ENCODE data around the gene NUDT2.
A peak's percentile ranks its signal among the peaks of the same experiment; 100 is the strongest.

The NUDT2 gene

GRCh38 chr9:34370970-34371880 lies 41.9 kb downstream of the NUDT2 start:
- H3K27ac ChIP-seq (ENCODE audit: low read depth, low read length): no peak overlapping the region
- no peaks in the 10 kb centered on the region for H3K79me2 ChIP-seq (ENCODE audit: control insufficient read depth, insufficient read depth, low read length, unreplicated experiment)
- no peaks in the 10 kb centered on the region for H3K4me1 ChIP-seq (ENCODE audit: control insufficient read depth, insufficient read depth, low read length, unreplicated experiment)
- H3K4me3 ChIP-seq (ENCODE audit: low read depth, low read length): no peak overlapping the region
- H3K27me3 ChIP-seq (ENCODE audit: insufficient read depth, low read length): peaks cover 7% of the 10 kb centered on the region; the same call in 1 of the 2 replicates
- no peak overlapping the region for H2AFZ ChIP-seq (ENCODE audit: low read length, unreplicated experiment)
- no peaks in the 10 kb centered on the region for H3K36me3 ChIP-seq (ENCODE audit: insufficient read depth, low read length)

- no peak overlapping the region for H2AFZ ChIP-seq (ENCODE audit: low read length, unreplicated experiment)
- H3K27me3 ChIP-seq (ENCODE audit: insufficient read depth, low read length): peaks cover 7% of the 10 kb centered on the region; the same call in 1 of the 2 replicates
- H3K27ac ChIP-seq (ENCODE audit: low read depth, low read length): no peak overlapping the region
- H3K4me1 ChIP-seq (ENCODE audit: control insufficient read depth, insufficient read depth, low read length, unreplicated experiment): no peaks in the 10 kb centered on the region
- no peaks in the 10 kb centered on the region for H3K79me2 ChIP-seq (ENCODE audit: control insufficient read depth, insufficient read depth, low read length, unreplicated experiment)
- no peaks in the 10 kb centered on the region for H3K36me3 ChIP-seq (ENCODE audit: insufficient read depth, low read length)
- H3K4me3 ChIP-seq (ENCODE audit: low read depth, low read length): no peak overlapping the region
Observed at GRCh38 chr9:34371886-34372466, 42.6 kb downstream of the NUDT2 start.

- peaks cover 7% of the 10 kb centered on the region; the same call in 1 of the 2 replicates for H3K27me3 ChIP-seq (ENCODE audit: insufficient read depth, low read length)
- no peaks in the 10 kb centered on the region for H3K79me2 ChIP-seq (ENCODE audit: control insufficient read depth, insufficient read depth, low read length, unreplicated experiment)
- no peaks in the 10 kb centered on the region for H3K36me3 ChIP-seq (ENCODE audit: insufficient read depth, low read length)
- H3K4me3 ChIP-seq (ENCODE audit: low read depth, low read length): no peak overlapping the region
- no peak overlapping the region for H3K27ac ChIP-seq (ENCODE audit: low read depth, low read length)
- no peaks in the 10 kb centered on the region for H3K4me1 ChIP-seq (ENCODE audit: control insufficient read depth, insufficient read depth, low read length, unreplicated experiment)
- H2AFZ ChIP-seq (ENCODE audit: low read length, unreplicated experiment): no peak overlapping the region
Observed at GRCh38 chr9:34372467-34373011, 43.2 kb downstream of the NUDT2 start.

- Histone ChIP-seq H3K4me1 (ENCODE audit: control insufficient read depth, insufficient read depth, low read length, unreplicated experiment) (no peaks in the 10 kb centered on the region), H3K27ac (ENCODE audit: low read depth, low read length) (no peak overlapping the region), H3K79me2 (ENCODE audit: control insufficient read depth, insufficient read depth, low read length, unreplicated experiment) (no peaks in the 10 kb centered on the region), H2AFZ (ENCODE audit: low read length, unreplicated experiment) (no peak overlapping the region), H3K36me3 (ENCODE audit: insufficient read depth, low read length) (no peaks in the 10 kb centered on the region), H3K4me3 (ENCODE audit: low read depth, low read length) (no peak overlapping the region), H3K27me3 (ENCODE audit: insufficient read depth, low read length) (peaks cover 7% of the 10 kb centered on the region; the same call in 1 of the 2 replicates)
Observed at GRCh38 chr9:34373749-34374148, 44.4 kb downstream of the NUDT2 start.

DNA sequence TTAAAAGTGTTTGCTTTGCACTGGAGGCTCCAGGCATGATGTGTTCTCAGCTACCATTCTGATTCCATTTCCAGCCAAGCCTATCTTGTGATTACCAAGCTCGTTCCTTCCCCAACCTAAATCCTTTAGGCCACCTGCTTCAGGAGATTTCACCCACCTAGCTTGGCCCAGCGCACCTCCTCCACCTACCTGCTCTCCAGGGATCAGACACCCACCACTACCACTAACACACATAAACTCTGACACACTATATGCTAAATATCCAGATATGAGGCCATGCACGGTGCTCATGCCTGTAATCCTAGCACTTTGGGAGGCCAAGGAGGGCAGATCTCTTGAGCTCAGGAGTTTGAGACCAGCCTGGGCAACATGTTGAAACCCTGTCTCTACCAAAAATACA lies 45.0 kb downstream of the NUDT2 start:
- no peak overlapping the region for H2AFZ ChIP-seq (ENCODE audit: low read length, unreplicated experiment)
- no peak overlapping the region for H3K4me3 ChIP-seq (ENCODE audit: low read depth, low read length)
- no peak overlapping the region for H3K27ac ChIP-seq (ENCODE audit: low read depth, low read length)
- H3K79me2 ChIP-seq (ENCODE audit: control insufficient read depth, insufficient read depth, low read length, unreplicated experiment): no peaks in the 10 kb centered on the region
- H3K27me3 ChIP-seq (ENCODE audit: insufficient read depth, low read length): peaks cover 7% of the 10 kb centered on the region; the same call in 1 of the 2 replicates
- H3K4me1 ChIP-seq (ENCODE audit: control insufficient read depth, insufficient read depth, low read length, unreplicated experiment): no peaks in the 10 kb centered on the region
- no peaks in the 10 kb centered on the region for H3K36me3 ChIP-seq (ENCODE audit: insufficient read depth, low read length)

GRCh38 chr9:34374905-34375552 lies 45.7 kb downstream of the NUDT2 start:
- Histone ChIP-seq H3K27me3 (ENCODE audit: insufficient read depth, low read length) (peaks cover 7% of the 10 kb centered on the region; the same call in 1 of the 2 replicates), H3K27ac (ENCODE audit: low read depth, low read length) (no peak overlapping the region), H3K4me1 (ENCODE audit: control insufficient read depth, insufficient read depth, low read length, unreplicated experiment) (peaks cover 4% of the 10 kb centered on the region), H3K79me2 (ENCODE audit: control insufficient read depth, insufficient read depth, low read length, unreplicated experiment) (no peaks in the 10 kb centered on the region), H2AFZ (ENCODE audit: low read length, unreplicated experiment) (no peak overlapping the region), H3K4me3 (ENCODE audit: low read depth, low read length) (no peak overlapping the region), H3K36me3 (ENCODE audit: insufficient read depth, low read length) (no peaks in the 10 kb centered on the region)

DNA sequence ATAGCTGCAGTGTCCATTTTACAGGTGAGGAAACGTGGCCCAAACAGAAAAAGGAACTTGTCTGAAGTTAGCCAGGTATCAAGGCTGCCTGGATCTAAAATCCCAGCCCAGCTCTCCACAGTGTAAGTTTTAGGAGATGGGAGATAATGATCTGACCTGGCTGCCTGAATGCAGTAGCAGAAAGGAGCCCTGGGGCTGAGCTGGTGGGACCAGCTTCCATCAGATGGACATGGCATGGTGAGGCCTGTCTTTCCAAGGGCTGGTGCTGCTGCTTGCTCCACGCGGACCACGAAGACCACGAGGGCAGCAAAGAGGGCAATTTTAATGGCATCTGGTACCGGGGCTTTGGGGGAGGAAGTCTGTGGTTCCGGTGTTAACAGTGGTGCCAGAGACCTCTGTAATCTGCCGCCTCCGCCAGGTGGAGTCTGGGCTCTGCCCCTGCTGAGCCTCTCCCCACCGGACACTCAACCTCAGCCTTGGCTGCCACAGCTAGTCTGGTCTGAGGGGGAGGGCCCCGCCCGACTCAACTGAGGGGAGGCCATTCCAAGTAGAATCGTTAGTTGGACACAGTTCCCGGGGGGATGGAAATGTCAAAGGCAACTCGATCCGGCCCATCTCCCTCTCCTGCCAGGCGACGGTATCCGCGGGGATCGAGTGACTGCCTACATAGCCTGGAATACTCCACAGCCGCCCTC lies 46.7 kb downstream of the NUDT2 start:
- H3K27ac ChIP-seq (ENCODE audit: low read depth, low read length): no peak overlapping the region
- no peaks in the 10 kb centered on the region for H3K36me3 ChIP-seq (ENCODE audit: insufficient read depth, low read length)
- H3K4me1 ChIP-seq (ENCODE audit: control insufficient read depth, insufficient read depth, low read length, unreplicated experiment): peaks cover 6% of the 10 kb centered on the region
- no peak overlapping the region for H2AFZ ChIP-seq (ENCODE audit: low read length, unreplicated experiment)
- peaks cover 6% of the 10 kb centered on the region; the same call in 1 of the 2 replicates for H3K27me3 ChIP-seq (ENCODE audit: insufficient read depth, low read length)
- peak overlapping the region; percentile 76 for H3K4me3 ChIP-seq (ENCODE audit: low read depth, low read length)
- H3K79me2 ChIP-seq (ENCODE audit: control insufficient read depth, insufficient read depth, low read length, unreplicated experiment): no peaks in the 10 kb centered on the region

DNA sequence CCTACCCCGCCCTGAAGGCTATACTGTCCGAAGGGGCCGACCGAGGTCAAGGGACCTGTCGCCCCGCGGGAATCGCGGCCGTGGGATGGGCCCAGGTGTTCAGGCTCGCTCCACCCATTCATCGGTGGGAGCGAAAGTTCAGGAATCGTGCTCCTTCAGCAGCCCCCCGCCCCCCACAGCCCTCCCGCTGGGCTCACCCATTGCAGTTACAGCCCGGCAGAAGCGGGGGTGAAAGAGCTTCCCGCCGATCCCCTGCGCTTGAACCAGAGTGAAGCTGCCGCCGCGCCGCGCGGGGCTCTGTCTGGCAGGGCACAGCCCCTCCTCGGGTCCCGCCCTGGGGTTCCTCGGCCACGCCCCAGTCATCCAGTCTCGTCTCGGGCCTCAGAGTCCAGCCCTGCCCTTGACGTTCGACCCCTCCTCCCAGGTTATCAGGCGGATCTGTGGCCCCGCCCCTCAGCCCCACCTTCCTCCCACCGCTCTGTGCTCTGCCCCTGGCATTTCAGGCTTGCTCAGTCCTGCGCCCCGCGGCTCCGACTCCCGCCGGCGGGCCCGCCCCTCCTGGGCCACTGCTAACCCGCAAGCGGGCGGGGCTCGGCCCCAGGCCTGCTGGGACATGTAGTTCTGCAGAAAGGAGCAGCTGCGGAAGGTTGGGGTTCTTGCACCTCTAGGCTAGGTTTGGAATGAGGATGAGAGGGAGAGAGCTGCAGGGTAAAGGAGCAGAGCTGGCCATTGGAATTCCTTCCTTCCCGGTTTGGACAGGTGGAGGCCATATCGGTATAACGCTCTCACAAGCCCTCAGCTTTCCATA lies 47.4 kb downstream of the NUDT2 start, which contains the start of gene MYORG:
Gene MYORG (minus strand): TSS at position 303 of the 808 bp plus-strand sequence. CDS start 3,955 bp downstream, outside the sequence.
- Histone ChIP-seq H3K4me1 (ENCODE audit: control insufficient read depth, insufficient read depth, low read length, unreplicated experiment) (peaks cover 6% of the 10 kb centered on the region), H3K27ac (ENCODE audit: low read depth, low read length) (no peak within 1 kb of the TSS), H2AFZ (ENCODE audit: low read length, unreplicated experiment) (peak within 1 kb of the TSS; percentile 86), H3K4me3 (ENCODE audit: low read depth, low read length) (peak within 1 kb of the TSS; percentile 76), H3K79me2 (ENCODE audit: control insufficient read depth, insufficient read depth, low read length, unreplicated experiment) (no peaks in the 10 kb centered on the region), H3K36me3 (ENCODE audit: insufficient read depth, low read length) (no peaks in the 10 kb centered on the region), H3K27me3 (ENCODE audit: insufficient read depth, low read length) (no peaks in the 10 kb centered on the region)

DNA sequence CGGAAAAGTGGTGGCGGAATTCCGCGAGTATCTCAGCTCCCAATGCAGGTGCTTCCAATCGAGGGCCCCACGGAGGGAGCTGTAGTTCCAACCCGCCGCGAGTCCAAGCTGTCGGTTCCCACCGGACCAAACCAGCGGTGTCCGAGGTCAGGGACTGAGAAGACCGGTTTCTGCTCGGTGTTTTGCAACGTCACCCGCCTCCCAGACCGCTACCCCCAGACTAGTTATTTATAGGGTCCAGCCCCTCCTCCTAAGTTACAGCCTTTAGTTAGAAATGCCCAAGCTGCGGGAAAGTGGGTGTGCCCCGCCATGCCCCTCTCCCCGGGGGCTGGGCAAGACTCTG lies 48.0 kb downstream of the NUDT2 start:
- peak overlapping the region; percentile 86 for H2AFZ ChIP-seq (ENCODE audit: low read length, unreplicated experiment)
- H3K79me2 ChIP-seq (ENCODE audit: control insufficient read depth, insufficient read depth, low read length, unreplicated experiment): no peaks in the 10 kb centered on the region
- H3K27ac ChIP-seq (ENCODE audit: low read depth, low read length): no peak overlapping the region
- H3K4me3 ChIP-seq (ENCODE audit: low read depth, low read length): peak overlapping the region; percentile 76
- H3K27me3 ChIP-seq (ENCODE audit: insufficient read depth, low read length): no peaks in the 10 kb centered on the region
- no peaks in the 10 kb centered on the region for H3K36me3 ChIP-seq (ENCODE audit: insufficient read depth, low read length)
- H3K4me1 ChIP-seq (ENCODE audit: control insufficient read depth, insufficient read depth, low read length, unreplicated experiment): peaks cover 6% of the 10 kb centered on the region
